Measurements from ENCODE around the gene TYRP1.

Gene TYRP1

GRCh38 chr9:12730198-12730597 is 37.0 kb downstream of the TYRP1 start:
- no peak for DNase-seq (ENCODE audit: extremely low read depth in 1 of 2, low read depth in 1 of 2)

GRCh38 chr9:12730927-12731326 is 37.7 kb downstream of the TYRP1 start:
- no peak for DNase-seq (ENCODE audit: extremely low read depth in 1 of 2, low read depth in 1 of 2)

DNA sequence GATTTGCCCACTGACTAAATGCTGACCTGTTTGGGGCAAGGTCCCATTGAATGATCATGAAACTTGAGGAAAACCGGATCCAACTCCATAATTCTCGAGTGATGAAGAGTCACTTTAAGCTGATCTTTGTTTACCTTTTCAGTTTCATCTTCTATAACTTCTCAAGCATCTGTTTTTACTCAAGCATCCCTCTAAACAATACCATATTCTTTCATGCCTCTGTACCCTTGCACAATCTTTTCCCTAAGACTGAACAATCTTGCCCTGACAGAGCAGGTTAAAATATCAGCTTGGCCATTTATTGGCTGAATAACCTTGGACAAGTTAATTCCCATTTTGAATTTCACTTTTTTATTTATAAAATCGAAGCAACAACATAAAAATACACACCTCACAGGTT is 39.8 kb downstream of the TYRP1 start:
- DNase-seq (ENCODE audit: extremely low read depth in 1 of 2, low read depth in 1 of 2) = no peak

GRCh38 chr9:12735665-12736064 is 42.5 kb downstream of the TYRP1 start:
- no peak for DNase-seq (ENCODE audit: extremely low read depth in 1 of 2, low read depth in 1 of 2)

DNA sequence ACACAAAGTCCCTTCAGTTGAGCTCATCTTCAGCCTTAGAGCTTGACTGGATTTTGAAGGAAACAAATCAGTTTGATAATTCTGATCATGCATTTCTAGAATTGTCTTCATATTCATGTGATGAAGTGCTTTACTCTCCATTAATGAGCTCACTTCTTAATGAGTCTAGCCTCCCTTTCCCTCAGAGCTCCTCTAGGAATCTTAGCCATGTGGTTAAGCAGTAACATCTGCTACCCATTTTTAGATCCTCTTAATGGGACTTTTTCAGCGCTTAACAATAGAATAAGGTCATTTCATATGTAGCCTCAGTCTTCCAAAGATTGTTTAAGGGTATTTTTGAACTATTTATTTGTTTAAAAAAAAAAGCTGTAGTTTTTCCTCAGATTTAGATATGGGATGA is 44.7 kb downstream of the TYRP1 start:
- DNase-seq (ENCODE audit: extremely low read depth in 1 of 2, low read depth in 1 of 2) = no peak

DNA sequence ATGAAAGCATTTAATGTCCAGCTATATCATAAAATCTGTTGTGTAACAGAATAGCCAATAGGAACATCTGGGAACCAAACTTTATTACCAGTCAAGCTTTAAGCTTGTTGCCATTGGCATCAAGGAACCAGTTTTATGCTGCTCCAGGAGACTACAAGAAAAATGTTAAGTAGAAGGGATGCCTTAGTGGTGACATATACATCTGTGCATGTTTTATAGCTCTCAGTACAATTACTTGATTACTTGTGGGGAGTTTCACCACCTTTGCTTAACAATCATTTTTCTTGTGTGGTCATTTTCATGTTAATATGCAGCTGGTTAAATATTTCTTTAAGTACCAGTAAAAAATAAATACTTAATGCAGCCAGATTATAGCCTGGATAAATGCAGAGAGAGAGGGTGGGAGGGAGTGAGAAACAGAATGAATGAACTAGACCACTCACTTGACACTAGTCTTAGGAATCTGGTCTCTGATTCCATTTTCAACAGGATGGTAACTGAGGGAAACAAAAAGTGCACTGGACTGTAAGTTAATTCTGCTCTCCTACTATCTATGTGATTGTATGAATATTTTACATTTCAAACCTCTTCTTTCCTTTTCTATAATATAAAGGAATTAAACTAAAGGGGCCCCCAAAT is 45.9 kb downstream of the TYRP1 start:
- DNase-seq (ENCODE audit: extremely low read depth in 1 of 2, low read depth in 1 of 2) = no peak

DNA sequence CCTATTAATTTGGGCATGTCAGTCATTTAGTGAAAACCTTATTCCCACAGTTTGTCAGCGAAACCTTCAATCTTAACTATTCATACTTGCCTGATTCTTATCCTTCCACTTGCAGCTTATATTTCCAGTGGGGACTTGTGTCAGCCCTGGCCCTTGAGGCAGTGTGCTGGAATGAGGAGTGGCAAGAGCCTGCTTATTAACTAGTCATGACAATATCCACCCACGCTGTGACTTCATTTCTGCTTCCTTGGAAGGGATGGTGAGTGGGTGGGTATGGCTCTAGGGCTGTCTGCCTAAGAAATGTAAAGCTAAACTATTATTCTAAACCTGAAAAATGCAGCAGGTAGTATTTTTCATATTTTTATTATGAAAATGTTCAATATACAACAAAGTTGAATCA is 47.7 kb downstream of the TYRP1 start:
- no peak for DNase-seq (ENCODE audit: extremely low read depth in 1 of 2, low read depth in 1 of 2)

- DNase-seq (ENCODE audit: extremely low read depth in 1 of 2, low read depth in 1 of 2) = no peak
These were observed 54.8 kb downstream of the TYRP1 start for GRCh38 chr9:12748016-12748415.

- DNase-seq (ENCODE audit: extremely low read depth in 1 of 2, low read depth in 1 of 2) = no peak
These were observed 55.8 kb downstream of the TYRP1 start for GRCh38 chr9:12748954-12749353.

- no peak for DNase-seq (ENCODE audit: extremely low read depth in 1 of 2, low read depth in 1 of 2)
These were observed 60.7 kb downstream of the TYRP1 start for GRCh38 chr9:12753931-12754330.

DNA sequence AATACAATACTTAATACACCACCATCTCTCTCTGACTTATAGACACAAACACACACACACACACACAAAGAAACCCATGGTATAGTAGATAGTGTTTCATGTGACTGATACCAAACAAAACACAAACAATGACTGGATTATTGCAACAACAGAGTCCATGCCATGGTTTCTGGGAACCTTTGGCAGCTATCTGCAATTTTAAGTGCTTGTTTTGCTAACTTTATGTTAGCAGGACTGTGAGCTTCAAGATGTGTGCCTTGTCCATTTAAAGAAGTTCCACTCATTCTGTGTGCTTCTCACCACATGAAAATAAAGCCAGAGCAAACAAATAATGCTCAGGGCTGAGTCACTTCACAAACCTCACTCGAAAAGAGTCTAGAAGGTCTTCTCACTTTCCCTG is 66.6 kb downstream of the TYRP1 start:
- no peak for DNase-seq (ENCODE audit: extremely low read depth in 1 of 2, low read depth in 1 of 2)

Data from activated CD8-positive, alpha-beta memory T cell treated with anti-CD3 and anti-CD28 coated beads for 1 hour (primary cell).